Liver (tissue), 9 donors: ENCODE results near the gene NANOS1. TPM values are rescaled to one million over a fixed set of nuclear protein-coding genes. Genes with fewer than 3 reads are reported as not detected.

Source experiments
- DNase-seq: peaks from one replicate; pipeline ENCODE4 v3.0.0-alpha.2; 2017; ENCODE audit warnings: low spot score
- H3K27ac ChIP-seq, 2 donors: one replicate each; pipeline ENCODE4 v1.7.0; 2013; ENCODE audit warnings: inconsistent platforms in 2 of 2, low read length in 2 of 2, control low read depth in 1 of 2, low read depth in 1 of 2, mild to moderate bottlenecking in 1 of 2
- H3K27me3 ChIP-seq, 4 donors: one replicate each; pipeline versions ENCODE4 v1.6.1 to v1.7.0; 2013; ENCODE audit warnings: low read length in 3 of 4, inconsistent platforms in 1 of 4, mild to moderate bottlenecking in 1 of 4, moderate library complexity in 1 of 4; ENCODE audit not compliant: control insufficient read depth in 4 of 4, insufficient read depth in 4 of 4
- H3K36me3 ChIP-seq, 4 donors: one replicate each; pipeline versions ENCODE4 v1.6.1 to v1.7.0; 2013; ENCODE audit warnings: low read length in 3 of 4, mild to moderate bottlenecking in 3 of 4, low read depth in 1 of 4, moderate library complexity in 1 of 4; ENCODE audit not compliant: control insufficient read depth in 4 of 4, insufficient read depth in 3 of 4
- H3K4me1 ChIP-seq, 4 donors: one replicate each; pipeline versions ENCODE4 v1.6.1 to v1.7.0; 2013; ENCODE audit warnings: low read length in 3 of 4, mild to moderate bottlenecking in 3 of 4, moderate library complexity in 1 of 4; ENCODE audit not compliant: control insufficient read depth in 4 of 4, insufficient read depth in 4 of 4
- H3K4me3 ChIP-seq, 3 donors: one replicate each; pipeline versions ENCODE4 v1.6.1 to v1.7.0; 2013; ENCODE audit warnings: low read length in 3 of 3, control low read depth in 1 of 3, low read depth in 1 of 3, mild to moderate bottlenecking in 1 of 3
- H3K9ac ChIP-seq, 2 donors: one replicate each; pipeline ENCODE4 v1.7.0; 2013; ENCODE audit warnings: low read length in 2 of 2, mild to moderate bottlenecking in 2 of 2, moderate library complexity in 2 of 2, control low read depth in 1 of 2, low read depth in 1 of 2
- H3K9me3 ChIP-seq, 4 donors: one replicate each; pipeline versions ENCODE4 v1.6.1 to v1.7.0; 2013; ENCODE audit warnings: low read length in 3 of 4; ENCODE audit not compliant: control insufficient read depth in 4 of 4
- CTCF ChIP-seq: fragments of 150-350 bp; IDR thresholded peaks from 2 replicates; pipeline ENCODE4 v1.5.1; 2017; ENCODE audit warnings: improper control_type of control experiment, low read depth, low read length; ENCODE audit not compliant: missing input control
- FOXA1 ChIP-seq: IDR thresholded peaks from 2 replicates; pipeline ENCODE4 v1.6.1; 2016; ENCODE audit warnings: antibody characterized with exemption
- FOXA2 ChIP-seq: IDR thresholded peaks from 2 replicates; pipeline ENCODE4 v1.6.1; 2016; ENCODE audit warnings: antibody characterized with exemption
- GABPA ChIP-seq, 2 donors: IDR thresholded peaks in 1 of 2; conservative IDR thresholded peaks in 1 of 2; 2 replicates each; pipeline ENCODE4 v1.6.1; 2016; ENCODE audit warnings: antibody characterized with exemption in 2 of 2, mild to moderate bottlenecking in 1 of 2, moderate library complexity in 1 of 2
- HNF4A ChIP-seq, 2 donors: conservative IDR thresholded peaks; 2 replicates each; pipeline ENCODE4 v1.6.1; 2016; ENCODE audit warnings: antibody characterized with exemption in 2 of 2, mild to moderate bottlenecking in 2 of 2
- HNF4G ChIP-seq: IDR thresholded peaks from 2 replicates; pipeline ENCODE4 v1.6.1; 2016; ENCODE audit warnings: antibody characterized with exemption
- JUND ChIP-seq, 2 donors: IDR thresholded peaks; 2 replicates each; pipeline ENCODE4 v1.6.1; 2016; ENCODE audit warnings: antibody characterized with exemption in 2 of 2
- NR2F2 ChIP-seq: IDR thresholded peaks from 2 replicates; pipeline ENCODE4 v1.6.1; 2016; ENCODE audit warnings: antibody characterized with exemption
- RAD21 ChIP-seq, 2 donors: IDR thresholded peaks; 2 replicates each; pipeline ENCODE4 v1.6.1; 2016; ENCODE audit warnings: antibody characterized with exemption in 2 of 2, mild to moderate bottlenecking in 2 of 2
- REST ChIP-seq: IDR thresholded peaks from 2 replicates; pipeline ENCODE4 v1.6.1; 2016; ENCODE audit warnings: antibody characterized with exemption, mild to moderate bottlenecking
- RXRA ChIP-seq, 2 donors: IDR thresholded peaks; 2 replicates each; pipeline ENCODE4 v1.6.1; 2017 to 2018; ENCODE audit warnings: antibody characterized with exemption in 2 of 2, mild to moderate bottlenecking in 1 of 2
- SP1 ChIP-seq: IDR thresholded peaks from 2 replicates; pipeline ENCODE4 v1.6.1; 2018; ENCODE audit warnings: antibody characterized with exemption, mild to moderate bottlenecking
- TAF1 ChIP-seq: conservative IDR thresholded peaks from 2 replicates; pipeline ENCODE4 v1.6.1; 2016; ENCODE audit warnings: antibody characterized with exemption, mild to moderate bottlenecking
- YY1 ChIP-seq: IDR thresholded peaks from 2 replicates; pipeline ENCODE4 v1.6.1; 2016; ENCODE audit warnings: antibody characterized with exemption, mild to moderate bottlenecking
- ZBTB33 ChIP-seq: IDR thresholded peaks from 2 replicates; pipeline ENCODE4 v1.6.1; 2016; ENCODE audit warnings: antibody characterized with exemption
- WGBS: extraction: QIAGEN DNeasy Blood & Tissue Kit; methylation state at CpG from one replicate; pipeline ENCODE4 v1.1.7; 2013; 5-methylcytosine and 5-hydroxymethylcytosine counted together
- polyA plus RNA-seq, 2 donors: library from polyadenylated mRNA; stranded (reverse) in 1 of 2; unstranded in 1 of 2; fragments of 200-250 nt in 1 of 2; fragments of >200 nt in 1 of 2; fragmentation: Nextera tagmentation in 1 of 2; extraction: Ambion mirVana in 1 of 2; gene quantifications; one replicate each; pipeline versions ENCODE4 v1.2.1 to v1.2.3, GENCODE V29; 2013 to 2015
- total RNA-seq, 2 donors: library from RNA; depleted of rRNA; stranded (reverse); fragments of >200 nt; gene quantifications; one replicate each; pipeline ENCODE4 v1.2.3, GENCODE V29; 2014
- TF ChIP-seq, protein P1 (sequence below): IDR thresholded peaks from 2 replicates; pipeline ENCODE4 v1.6.1; 2016; ENCODE audit warnings: antibody characterized with exemption
- donor health status: healthy.
- donor health status: healthy.
- donor health status: healthy.
- donor health status: healthy.
- donor health status: healthy.

NANOS1 gene
- total and polyA plus RNA-seq, 4 donors, result 0.07 to 1.1 (median 0.10) TPM

GRCh38 chr10:118994321-118994720 lies 35.2 kb upstream of the NANOS1 start:
- DNase-seq, result no peak
- Histone ChIP-seq H3K4me3 (no peak overlapping the region), H3K9me3 (no peaks in the 10 kb centered on the region), H3K27ac (no peak overlapping the region), H3K4me1 (no peaks in the 10 kb centered on the region), H3K36me3 (no peaks in the 10 kb centered on the region), H3K9ac (no peak overlapping the region), H3K27me3 (no peaks in the 10 kb centered on the region)
- TF ChIP-seq HNF4G (no peak), YY1 (no peak)
- WGBS, result 89% methylated on average over 2 of the region's 2 CpGs

- no peak for DNase-seq
- Histone ChIP-seq H3K27me3 (no peaks in the 10 kb centered on the region), H3K4me1 (peaks cover 0 to under 1% (median under 1%) of the 10 kb centered on the region in 4 donors), H3K9ac (no peak overlapping the region), H3K9me3 (no peaks in the 10 kb centered on the region), H3K4me3 (no peak overlapping the region), H3K27ac (no peak overlapping the region), H3K36me3 (no peaks in the 10 kb centered on the region)
- TF ChIP-seq FOXA2 (no peak), HNF4A (conservative IDR thresholded peaks at IDR 0.05) (no peak), RAD21 (IDR thresholded peaks at IDR 0.05) (no peak), SP1 (no peak), RXRA (IDR thresholded peaks at IDR 0.05) (no peak), ZBTB33 (no peak), CTCF (no peak), GABPA (IDR thresholded peaks at IDR 0.05 in 1 of 2, conservative IDR thresholded peaks at IDR 0.05 in 1 of 2) (no peak), NR2F2 (no peak), JUND (IDR thresholded peaks at IDR 0.05) (no peak), REST (no peak), HNF4G (no peak), FOXA1 (no peak), TAF1 (no peak)
- TF ChIP-seq, protein P1, sequence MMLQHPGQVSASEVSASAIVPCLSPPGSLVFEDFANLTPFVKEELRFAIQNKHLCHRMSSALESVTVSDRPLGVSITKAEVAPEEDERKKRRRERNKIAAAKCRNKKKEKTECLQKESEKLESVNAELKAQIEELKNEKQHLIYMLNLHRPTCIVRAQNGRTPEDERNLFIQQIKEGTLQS, result no peak
- WGBS, result 89% methylated on average over 10 of the region's 10 CpGs
Measured at GRCh38 chr10:118995739-118996138, 33.8 kb upstream of the NANOS1 start.
